ENCODE results near the gene GRIN3A.

GRIN3A gene

GRCh38 chr9:101572316-101572715, 166.1 kb downstream of the GRIN3A start:
- TF ChIP-seq EP300 (IDR thresholded peaks at IDR 0.05; ENCODE audit: borderline replicate concordance) (no peak), REST (IDR thresholded peaks at IDR 0.05; ENCODE audit: low read depth) (no peak), MAX (IDR thresholded peaks at IDR 0.05) (no peak), USF1 (IDR thresholded peaks at IDR 0.05) (no peak), EGR1 (IDR thresholded peaks at IDR 0.05) (no peak), YY1 (IDR thresholded peaks at IDR 0.05; ENCODE audit: low read depth) (no peak), RAD21 (IDR thresholded peaks at IDR 0.05; ENCODE audit: low read depth) (no peak), TCF12 (IDR thresholded peaks at IDR 0.05; ENCODE audit: low read depth) (no peak), CREB1 (IDR thresholded peaks at IDR 0.05; ENCODE audit: low read depth) (no peak), TAF1 (IDR thresholded peaks at IDR 0.05; ENCODE audit: low read depth) (no peak), NFIC (IDR thresholded peaks at IDR 0.05) (no peak), FOXM1 (IDR thresholded peaks at IDR 0.05; ENCODE audit: borderline replicate concordance, low read depth) (no peak), TEAD4 (IDR thresholded peaks at IDR 0.05) (no peak), CEBPB (IDR thresholded peaks at IDR 0.05) (no peak), ZBTB7A (IDR thresholded peaks at IDR 0.05; ENCODE audit: low read depth) (no peak)

- TF ChIP-seq TAF1 (IDR thresholded peaks at IDR 0.05; ENCODE audit: low read depth) (no peak), TCF12 (IDR thresholded peaks at IDR 0.05; ENCODE audit: low read depth) (no peak), CREB1 (IDR thresholded peaks at IDR 0.05; ENCODE audit: low read depth) (no peak), USF1 (IDR thresholded peaks at IDR 0.05) (no peak), NFIC (IDR thresholded peaks at IDR 0.05) (no peak), TEAD4 (IDR thresholded peaks at IDR 0.05) (no peak), EGR1 (IDR thresholded peaks at IDR 0.05) (no peak), RAD21 (IDR thresholded peaks at IDR 0.05; ENCODE audit: low read depth) (no peak), ZBTB7A (IDR thresholded peaks at IDR 0.05; ENCODE audit: low read depth) (no peak), EP300 (IDR thresholded peaks at IDR 0.05; ENCODE audit: borderline replicate concordance) (no peak), FOXM1 (IDR thresholded peaks at IDR 0.05; ENCODE audit: borderline replicate concordance, low read depth) (no peak), REST (IDR thresholded peaks at IDR 0.05; ENCODE audit: low read depth) (no peak), CEBPB (IDR thresholded peaks at IDR 0.05) (no peak), MAX (IDR thresholded peaks at IDR 0.05) (no peak), YY1 (IDR thresholded peaks at IDR 0.05; ENCODE audit: low read depth) (no peak)
Observed at GRCh38 chr9:101571114-101571513, 167.3 kb downstream of the GRIN3A start.

- no peak for TF ChIP-seq USF1 (IDR thresholded peaks at IDR 0.05)
- no peak for TF ChIP-seq TAF1 (IDR thresholded peaks at IDR 0.05; ENCODE audit: low read depth)
- no peak for TF ChIP-seq TEAD4 (IDR thresholded peaks at IDR 0.05)
- no peak for TF ChIP-seq ZBTB7A (IDR thresholded peaks at IDR 0.05; ENCODE audit: low read depth)
Observed at GRCh38 chr9:101569741-101570501, 168.5 kb downstream of the GRIN3A start.

- no peak for TF ChIP-seq FOXM1 (IDR thresholded peaks at IDR 0.05; ENCODE audit: borderline replicate concordance, low read depth)
- TF ChIP-seq CEBPB (IDR thresholded peaks at IDR 0.05): no peak
- no peak for TF ChIP-seq NFIC (IDR thresholded peaks at IDR 0.05)
- no peak for TF ChIP-seq USF1 (IDR thresholded peaks at IDR 0.05)
- TF ChIP-seq ZBTB7A (IDR thresholded peaks at IDR 0.05; ENCODE audit: low read depth): no peak
- TF ChIP-seq RAD21 (IDR thresholded peaks at IDR 0.05; ENCODE audit: low read depth): no peak
- TF ChIP-seq TEAD4 (IDR thresholded peaks at IDR 0.05): no peak
- TF ChIP-seq REST (IDR thresholded peaks at IDR 0.05; ENCODE audit: low read depth): no peak
- no peak for TF ChIP-seq YY1 (IDR thresholded peaks at IDR 0.05; ENCODE audit: low read depth)
- TF ChIP-seq TCF12 (IDR thresholded peaks at IDR 0.05; ENCODE audit: low read depth): no peak
- TF ChIP-seq CREB1 (IDR thresholded peaks at IDR 0.05; ENCODE audit: low read depth): no peak
- TF ChIP-seq MAX (IDR thresholded peaks at IDR 0.05): no peak
Observed at GRCh38 chr9:101567725-101568350, 170.6 kb downstream of the GRIN3A start.
